K562 (cell line): ENCODE measurements around the gene PGAM2. TPM values are rescaled to one million over a fixed set of nuclear protein-coding genes. Genes with fewer than 3 reads are reported as not detected.
"Not testable (repeated sequence)": the region's sequence is repeated elsewhere in the genome, so short reads cannot be mapped to it uniquely, and the experiment has no call there.

Experiments used
- ATAC-seq: fragments of 200-7000 bp; cut with Tn5 transposase; 3 replicates; pipeline ENCODE4 v1.9.1; 2020; ENCODE audit warnings: moderate library complexity
- BruUV-seq: library from RNA; stranded (reverse); fragments of 400-500 nt; replicated peaks from 2 replicates; lab custom pipeline; 2021; lab: Mats Ljungman, UMichigan
- CTCF ChIA-PET: fragments of 300-600 bp; formaldehyde crosslinking; extraction: SDS; loops from one replicate; lab custom pipeline; 2021; ENCODE audit warnings: low intra/inter-chr PET ratio; lab: Yijun Ruan, JAX
- POLR2A ChIA-PET: fragments of 300-600, 350-650 bp; sonication (Branson Sonifier 250); formaldehyde crosslinking; extraction: SDS; loops from one replicate; lab custom pipeline; 2021; ENCODE audit warnings: antibody characterized with exemption, inconsistent platforms; lab: Yijun Ruan, JAX
- DNase-seq, 4 experiments: peaks; one replicate each; pipeline versions ENCODE4 v3.0.0 to v3.0.0-alpha.2; 2011 to 2018; ENCODE audit warnings: low spot score in 3 of 4, mixed read lengths in 3 of 4; ENCODE audit errors: extremely low read depth in 1 of 4
- FAIRE-seq: peaks from 2 replicates; lab custom pipeline; 2011; peaks lifted over from hg19 to GRCh38; lab: Jason Lieb, UNC
- H2AFZ ChIP-seq: 2 replicates; pipeline ENCODE4 v1.6.0; 2011; ENCODE audit warnings: low read depth, low read length, control low read depth, inconsistent platforms
- H3K27ac ChIP-seq: fragments of 200-600 bp; 3 replicates; pipeline ENCODE4 v1.8.0; 2011; ENCODE audit warnings: low read depth, mild to moderate bottlenecking, control low read depth, inconsistent platforms, low read length, moderate library complexity, mixed read lengths; ENCODE audit errors: extremely low read depth
- H3K27me3 ChIP-seq, 2 experiments: fragments of 300-600 bp in 1 of 2; 2 replicates in 1 of 2; 3 replicates in 1 of 2; pipeline versions ENCODE4 v1.6.0 to v1.8.0; 2011; ENCODE audit warnings: inconsistent platforms in 2 of 2, low read length in 2 of 2, mild to moderate bottlenecking in 1 of 2, mixed read lengths in 1 of 2, moderate library complexity in 1 of 2; ENCODE audit not compliant: control insufficient read depth in 2 of 2, insufficient read depth in 2 of 2
- H3K36me3 ChIP-seq: fragments of 300-600 bp; 3 replicates; pipeline ENCODE4 v1.8.0; 2011; ENCODE audit warnings: mild to moderate bottlenecking, low read length, inconsistent platforms; ENCODE audit not compliant: control insufficient read depth, insufficient read depth
- H3K4me1 ChIP-seq, 2 experiments: fragments of 200-600 bp in 1 of 2; replicated peaks in 1 of 2; 2 replicates in 1 of 2; 3 replicates in 1 of 2; pipeline versions ENCODE4 v1.5.1 to v1.8.0; 2011; ENCODE audit warnings: inconsistent platforms in 2 of 2, low read length in 2 of 2, mild to moderate bottlenecking in 1 of 2, mixed read lengths in 1 of 2, moderate library complexity in 1 of 2; ENCODE audit not compliant: control insufficient read depth in 2 of 2, insufficient read depth in 2 of 2
- H3K4me2 ChIP-seq: 2 replicates; pipeline ENCODE4 v1.6.1; 2011; ENCODE audit warnings: low read length, control low read depth, inconsistent platforms, mixed read lengths; ENCODE audit not compliant: insufficient read depth
- H3K4me3 ChIP-seq: fragments of 200-600 bp; sonication (generic), shearing (Covaris generic); 2 replicates; pipeline ENCODE4 v1.5.1; 2016; ENCODE audit warnings: control low read depth, inconsistent platforms
- H3K79me2 ChIP-seq: fragments of 200-600 bp; 3 replicates; pipeline ENCODE4 v1.8.0; 2011; ENCODE audit warnings: low read length, inconsistent platforms; ENCODE audit not compliant: control insufficient read depth, insufficient read depth
- H3K9ac ChIP-seq, 2 experiments: 2 replicates each; pipeline versions ENCODE4 v1.6.0 to v1.6.1; 2011; ENCODE audit warnings: low read depth in 2 of 2, low read length in 2 of 2, control low read depth in 1 of 2, inconsistent platforms in 1 of 2, mild to moderate bottlenecking in 1 of 2, mixed read lengths in 1 of 2; ENCODE audit not compliant: insufficient read depth in 1 of 2
- H3K9me1 ChIP-seq: one replicate; pipeline ENCODE4 v1.6.0; 2011; ENCODE audit warnings: inconsistent platforms, mild to moderate bottlenecking, low read length, moderate library complexity; ENCODE audit not compliant: control insufficient read depth, insufficient read depth
- H3K9me3 ChIP-seq: replicated peaks from 2 replicates; pipeline ENCODE4 v1.5.1; 2011; ENCODE audit warnings: low read depth, low read length, inconsistent platforms; ENCODE audit not compliant: control insufficient read depth, insufficient read depth
- H4K20me1 ChIP-seq: replicated peaks from 2 replicates; pipeline ENCODE4 v1.6.1; 2011; ENCODE audit warnings: low read length, inconsistent platforms, mixed read lengths; ENCODE audit not compliant: control insufficient read depth, insufficient read depth
- ATF7 ChIP-seq: fragments of 450-650 bp; IDR thresholded peaks from 2 replicates; pipeline ENCODE4 v1.7.1; 2014; ENCODE audit warnings: mild to moderate bottlenecking, moderate library complexity
- BCOR ChIP-seq: fragments of 450-650 bp; IDR thresholded peaks from 2 replicates; pipeline ENCODE4 v1.6.1; 2016
- DACH1 ChIP-seq: fragments of 450-650 bp; IDR thresholded peaks from 2 replicates; pipeline ENCODE4 v1.6.1; 2018; ENCODE audit not compliant: partially characterized antibody
- EP400 ChIP-seq: fragments of 450-650 bp; IDR thresholded peaks from 2 replicates; pipeline ENCODE4 v1.6.1; 2017; ENCODE audit warnings: antibody characterized with exemption, mild to moderate bottlenecking, moderate library complexity
- HCFC1 ChIP-seq: IDR thresholded peaks from 2 replicates; pipeline ENCODE4 v1.6.1; 2012; ENCODE audit warnings: low read depth, low read length, improper control_type of control experiment
- MAX ChIP-seq: sonication (generic); formaldehyde crosslinking; IDR thresholded peaks from 2 replicates; pipeline ENCODE4 v1.9.0; 2022; ENCODE audit warnings: mild to moderate bottlenecking, missing genetic modification reagents
- TRIM24 ChIP-seq, 2 experiments: fragments of 450-650 bp; IDR thresholded peaks; 2 replicates each; pipeline ENCODE4 v1.6.1; 2016
- WGBS: fragments of 100-300 bp; shearing (Covaris generic); methylation state at CpG from one replicate; pipeline ENCODE4 v1.1.6; 2016; ENCODE audit warnings: low coverage, mixed read lengths; ENCODE audit not compliant: insufficient coverage; ENCODE audit errors: missing lambda C conversion rate; 5-methylcytosine and 5-hydroxymethylcytosine counted together
- in situ Hi-C: fragments of 300-500 bp; cut with MboI; formaldehyde crosslinking; loops from 4 replicates; pipeline ENCODE4 v1.15.0; 2018; ENCODE audit warnings: inconsistent platforms, mixed read lengths
- intact Hi-C: fragments of 100-400 bp; cut with micrococcal nuclease; formaldehyde crosslinking; loops from 2 replicates; pipeline ENCODE4 v1.14.2; 2022
- microRNA-seq: library from miRNA; unstranded; fragments of <30 nt; microRNA quantifications from one replicate; pipeline ENCODE4, GENCODE V29; 2018; ENCODE audit warnings: borderline microRNAs expressed
- polyA plus RNA-seq, 8 experiments: library from polyadenylated mRNA; depleted of rRNA in 4 of 8; stranded (reverse) in 5 of 8; unstranded in 3 of 8; fragments of >200 nt; fragmentation: Nextera tagmentation in 2 of 8; fragmentation: Illumina TruSeq in 1 of 8; extraction: Ambion mirVana in 2 of 8; extraction: Trizol in 1 of 8; gene quantifications; 2 replicates each; pipeline versions ENCODE4 v1.2.1 to v1.2.3, GENCODE V29; 2011 to 2014; ENCODE audit warnings: inconsistent platforms in 1 of 8, missing spikeins in 1 of 8
- total RNA-seq, 7 experiments: library from RNA; depleted of rRNA in 6 of 7; stranded (reverse); fragments of >200 nt in 6 of 7; fragmentation: Illumina TruSeq in 2 of 7; extraction: Trizol in 2 of 7; gene quantifications; 2 replicates each; pipeline versions ENCODE4 v1.2.1 to v1.2.3, GENCODE V29; 2011 to 2021; ENCODE audit warnings: low replicate concordance in 1 of 7

The PGAM2 gene
- total and polyA plus RNA-seq, 9 of the 15 experiments (the other 6 are each of a cell fraction or from before 2014, with no cell fraction given), result not detected

- TF ChIP-seq BCOR (peak; percentile 63; the same call in 1 of the 2 replicates), TRIM24 (IDR thresholded peaks at IDR 0.05) (peak; percentile 16 to 20; a peak in 1 of 4 replicates), DACH1 (peak; percentile 63), ATF7 (peak; percentile 74; the same call in 1 of the 2 replicates), HCFC1 (peak; percentile 76), EP400 (peak; percentile 73), MAX (peak; percentile 58; the same call in 1 of the 2 replicates)
Observed at GRCh38 chr7:44018857-44019807, 46.2 kb downstream of the PGAM2 start (continued).

GRCh38 chr7:44015090-44015489, 50.3 kb downstream of the PGAM2 start:
- H3K9me3 ChIP-seq, H3K36me3 ChIP-seq, H3K9me1 ChIP-seq, H3K79me2 ChIP-seq, POLR2A ChIA-PET, H3K4me3 ChIP-seq, H3K4me2 ChIP-seq, DNase-seq, H4K20me1 ChIP-seq, intact Hi-C loops, CTCF ChIA-PET, H3K27me3 ChIP-seq, H3K27ac ChIP-seq, H3K9ac ChIP-seq, FAIRE-seq, in situ Hi-C loops, H3K4me1 ChIP-seq, H2AFZ ChIP-seq, ATAC-seq, BruUV-seq: not testable (repeated sequence)
- WGBS, result 96% methylated on average over 5 of the region's 12 CpGs

Small RNA genes within 50 kb of the gene (microRNA-seq; reads per million reads assigned to microRNA genes)
- not detected for gene MIR6837
- gene MIR6838, result not detected

Other genes with a start within 250 kb of the PGAM2 start
Only the 7 nearest of the 11 such genes appear.
- not detected in 2 replicates for gene SPDYE1, start 67.7 kb downstream of the PGAM2 start, total RNA-seq (2014; rRNA removed)
- not detected in 2 replicates for gene SPDYE1, start 67.7 kb downstream of the PGAM2 start, total RNA-seq (2014; rRNA removed; fragmentation: Illumina TruSeq; extraction: Trizol)
- gene SPDYE1, start 67.7 kb downstream of the PGAM2 start, total RNA-seq (2015; rRNA removed; fragmentation: Illumina TruSeq; extraction: Trizol), result not detected in 2 replicates
- gene SPDYE1, start 67.7 kb downstream of the PGAM2 start, total RNA-seq (2021), result not detected in 2 replicates
- not detected in 2 replicates for gene SPDYE1, start 67.7 kb downstream of the PGAM2 start, polyA plus RNA-seq (2011; rRNA removed)
- not detected in 2 replicates for gene SPDYE1, start 67.7 kb downstream of the PGAM2 start, polyA plus RNA-seq (2014; fragmentation: Illumina TruSeq; extraction: Trizol)
- gene SPDYE1, start 67.7 kb downstream of the PGAM2 start, polyA plus RNA-seq (2014; fragmentation: Nextera tagmentation; extraction: Ambion mirVana), result under 1 TPM; 0.04 to 0.10 TPM
- not detected in 2 replicates for gene SPDYE1, start 67.7 kb downstream of the PGAM2 start, polyA plus RNA-seq (2014; rRNA removed)
- gene DBNL, start 20.9 kb downstream of the PGAM2 start, total RNA-seq (2014; rRNA removed), result 61.5 and 65.1 TPM in 2 replicates
- gene DBNL, start 20.9 kb downstream of the PGAM2 start, total RNA-seq (2014; rRNA removed; fragmentation: Illumina TruSeq; extraction: Trizol), result 17.5 and 21.2 TPM in 2 replicates
- gene DBNL, start 20.9 kb downstream of the PGAM2 start, total RNA-seq (2015; rRNA removed; fragmentation: Illumina TruSeq; extraction: Trizol), result 36.9 and 38.9 TPM in 2 replicates
- gene DBNL, start 20.9 kb downstream of the PGAM2 start, total RNA-seq (2021), result 51.5 and 57.7 TPM in 2 replicates
- 32.4 and 35.0 TPM in 2 replicates for gene DBNL, start 20.9 kb downstream of the PGAM2 start, polyA plus RNA-seq (2011; rRNA removed)
- gene DBNL, start 20.9 kb downstream of the PGAM2 start, polyA plus RNA-seq (2014; fragmentation: Illumina TruSeq; extraction: Trizol), result 52.1 and 58.2 TPM in 2 replicates
- 1 to 10 TPM; 1.9 to 3.7 TPM for gene DBNL, start 20.9 kb downstream of the PGAM2 start, polyA plus RNA-seq (2014; fragmentation: Nextera tagmentation; extraction: Ambion mirVana)
- 47.6 and 53.0 TPM in 2 replicates for gene DBNL, start 20.9 kb downstream of the PGAM2 start, polyA plus RNA-seq (2014; rRNA removed)
- 4.1 and 6.5 TPM in 2 replicates for gene POLM, start 17.0 kb upstream of the PGAM2 start, total RNA-seq (2014; rRNA removed)
- 1.3 and 1.9 TPM in 2 replicates for gene POLM, start 17.0 kb upstream of the PGAM2 start, total RNA-seq (2014; rRNA removed; fragmentation: Illumina TruSeq; extraction: Trizol)
- gene POLM, start 17.0 kb upstream of the PGAM2 start, total RNA-seq (2015; rRNA removed; fragmentation: Illumina TruSeq; extraction: Trizol), result 4.2 and 4.8 TPM in 2 replicates
- gene POLM, start 17.0 kb upstream of the PGAM2 start, total RNA-seq (2021), result 8.6 and 9.9 TPM in 2 replicates
- 4.1 and 5.7 TPM in 2 replicates for gene POLM, start 17.0 kb upstream of the PGAM2 start, polyA plus RNA-seq (2011; rRNA removed)
- 3.6 and 4.1 TPM in 2 replicates for gene POLM, start 17.0 kb upstream of the PGAM2 start, polyA plus RNA-seq (2014; fragmentation: Illumina TruSeq; extraction: Trizol)
- under 1 TPM; 0.51 to 0.70 TPM for gene POLM, start 17.0 kb upstream of the PGAM2 start, polyA plus RNA-seq (2014; fragmentation: Nextera tagmentation; extraction: Ambion mirVana)
- gene POLM, start 17.0 kb upstream of the PGAM2 start, polyA plus RNA-seq (2014; rRNA removed), result 5.2 and 5.9 TPM in 2 replicates
- 0.53 TPM in 1 of 2 replicates, not detected in the other for gene AEBP1, start 38.8 kb upstream of the PGAM2 start, total RNA-seq (2014; rRNA removed)
- 0.15 TPM in 1 of 2 replicates, not detected in the other for gene AEBP1, start 38.8 kb upstream of the PGAM2 start, total RNA-seq (2014; rRNA removed; fragmentation: Illumina TruSeq; extraction: Trizol)
- 0.36 TPM in 1 of 2 replicates, not detected in the other for gene AEBP1, start 38.8 kb upstream of the PGAM2 start, total RNA-seq (2015; rRNA removed; fragmentation: Illumina TruSeq; extraction: Trizol)
- 0.78 and 0.87 TPM in 2 replicates for gene AEBP1, start 38.8 kb upstream of the PGAM2 start, total RNA-seq (2021)
- 0.43 and 1.1 TPM in 2 replicates for gene AEBP1, start 38.8 kb upstream of the PGAM2 start, polyA plus RNA-seq (2011; rRNA removed)
- 0.30 and 0.69 TPM in 2 replicates for gene AEBP1, start 38.8 kb upstream of the PGAM2 start, polyA plus RNA-seq (2014; fragmentation: Illumina TruSeq; extraction: Trizol)
- under 1 TPM in 1 of 2 experiments, not detected in 1; 0.04 TPM for gene AEBP1, start 38.8 kb upstream of the PGAM2 start, polyA plus RNA-seq (2014; fragmentation: Nextera tagmentation; extraction: Ambion mirVana)
- 0.03 TPM in 1 of 2 replicates, not detected in the other for gene AEBP1, start 38.8 kb upstream of the PGAM2 start, polyA plus RNA-seq (2014; rRNA removed)
- 225 and 257 TPM in 2 replicates for gene POLD2, start 58.0 kb upstream of the PGAM2 start, total RNA-seq (2014; rRNA removed)
- gene POLD2, start 58.0 kb upstream of the PGAM2 start, total RNA-seq (2014; rRNA removed; fragmentation: Illumina TruSeq; extraction: Trizol), result 84.6 and 112 TPM in 2 replicates
- 148 and 153 TPM in 2 replicates for gene POLD2, start 58.0 kb upstream of the PGAM2 start, total RNA-seq (2015; rRNA removed; fragmentation: Illumina TruSeq; extraction: Trizol)
- 259 and 267 TPM in 2 replicates for gene POLD2, start 58.0 kb upstream of the PGAM2 start, total RNA-seq (2021)
- gene POLD2, start 58.0 kb upstream of the PGAM2 start, polyA plus RNA-seq (2011; rRNA removed), result 255 and 293 TPM in 2 replicates
- gene POLD2, start 58.0 kb upstream of the PGAM2 start, polyA plus RNA-seq (2014; fragmentation: Illumina TruSeq; extraction: Trizol), result 230 and 249 TPM in 2 replicates
- 10 to 100 TPM; 29.7 to 82.9 TPM for gene POLD2, start 58.0 kb upstream of the PGAM2 start, polyA plus RNA-seq (2014; fragmentation: Nextera tagmentation; extraction: Ambion mirVana)
- gene POLD2, start 58.0 kb upstream of the PGAM2 start, polyA plus RNA-seq (2014; rRNA removed), result 225 and 255 TPM in 2 replicates
- gene MYL7, start 75.8 kb upstream of the PGAM2 start, total RNA-seq (2014; rRNA removed), result not detected in 2 replicates
- gene MYL7, start 75.8 kb upstream of the PGAM2 start, total RNA-seq (2014; rRNA removed; fragmentation: Illumina TruSeq; extraction: Trizol), result not detected in 2 replicates
- gene MYL7, start 75.8 kb upstream of the PGAM2 start, total RNA-seq (2015; rRNA removed; fragmentation: Illumina TruSeq; extraction: Trizol), result not detected in 2 replicates
- gene MYL7, start 75.8 kb upstream of the PGAM2 start, total RNA-seq (2021), result not detected in 2 replicates
- gene MYL7, start 75.8 kb upstream of the PGAM2 start, polyA plus RNA-seq (2011; rRNA removed), result not detected in 2 replicates
- gene MYL7, start 75.8 kb upstream of the PGAM2 start, polyA plus RNA-seq (2014; fragmentation: Illumina TruSeq; extraction: Trizol), result not detected in 2 replicates
- gene MYL7, start 75.8 kb upstream of the PGAM2 start, polyA plus RNA-seq (2014; fragmentation: Nextera tagmentation; extraction: Ambion mirVana), result not detected
- gene MYL7, start 75.8 kb upstream of the PGAM2 start, polyA plus RNA-seq (2014; rRNA removed), result not detected in 2 replicates
- gene GCK, start 123.9 kb upstream of the PGAM2 start, total RNA-seq (2014; rRNA removed), result 0.14 and 0.16 TPM in 2 replicates
- gene GCK, start 123.9 kb upstream of the PGAM2 start, total RNA-seq (2014; rRNA removed; fragmentation: Illumina TruSeq; extraction: Trizol), result 0.18 TPM in 1 of 2 replicates, not detected in the other
- gene GCK, start 123.9 kb upstream of the PGAM2 start, total RNA-seq (2015; rRNA removed; fragmentation: Illumina TruSeq; extraction: Trizol), result 0.11 TPM in 1 of 2 replicates, not detected in the other
- 0.11 and 0.22 TPM in 2 replicates for gene GCK, start 123.9 kb upstream of the PGAM2 start, total RNA-seq (2021)
- gene GCK, start 123.9 kb upstream of the PGAM2 start, polyA plus RNA-seq (2011; rRNA removed), result not detected in 2 replicates
- not detected in 2 replicates for gene GCK, start 123.9 kb upstream of the PGAM2 start, polyA plus RNA-seq (2014; fragmentation: Illumina TruSeq; extraction: Trizol)
- gene GCK, start 123.9 kb upstream of the PGAM2 start, polyA plus RNA-seq (2014; fragmentation: Nextera tagmentation; extraction: Ambion mirVana), result under 1 TPM; 0.25 to 0.55 TPM
- gene GCK, start 123.9 kb upstream of the PGAM2 start, polyA plus RNA-seq (2014; rRNA removed), result 0.13 and 0.35 TPM in 2 replicates